Occipital lobe (tissue), 2 donors: ENCODE measurements around the gene BIVM. TPM values are rescaled to one million over a fixed set of nuclear protein-coding genes. Genes with fewer than 3 reads are reported as not detected.
"Not testable (repeated sequence)": the region's sequence is repeated elsewhere in the genome, so short reads cannot be mapped to it uniquely, and the experiment has no call there.

ENCODE experiments used
- DNase-seq: peaks from one replicate; lab custom pipeline; 2025; lab: John Stamatoyannopoulos, UW
- total RNA-seq: library from RNA; depleted of rRNA; stranded (reverse); fragments of >200 nt; gene quantifications from one replicate; pipeline ENCODE4 v1.2.3, GENCODE V29; 2014

The BIVM gene
- total RNA-seq: 65.2 TPM

DNA sequence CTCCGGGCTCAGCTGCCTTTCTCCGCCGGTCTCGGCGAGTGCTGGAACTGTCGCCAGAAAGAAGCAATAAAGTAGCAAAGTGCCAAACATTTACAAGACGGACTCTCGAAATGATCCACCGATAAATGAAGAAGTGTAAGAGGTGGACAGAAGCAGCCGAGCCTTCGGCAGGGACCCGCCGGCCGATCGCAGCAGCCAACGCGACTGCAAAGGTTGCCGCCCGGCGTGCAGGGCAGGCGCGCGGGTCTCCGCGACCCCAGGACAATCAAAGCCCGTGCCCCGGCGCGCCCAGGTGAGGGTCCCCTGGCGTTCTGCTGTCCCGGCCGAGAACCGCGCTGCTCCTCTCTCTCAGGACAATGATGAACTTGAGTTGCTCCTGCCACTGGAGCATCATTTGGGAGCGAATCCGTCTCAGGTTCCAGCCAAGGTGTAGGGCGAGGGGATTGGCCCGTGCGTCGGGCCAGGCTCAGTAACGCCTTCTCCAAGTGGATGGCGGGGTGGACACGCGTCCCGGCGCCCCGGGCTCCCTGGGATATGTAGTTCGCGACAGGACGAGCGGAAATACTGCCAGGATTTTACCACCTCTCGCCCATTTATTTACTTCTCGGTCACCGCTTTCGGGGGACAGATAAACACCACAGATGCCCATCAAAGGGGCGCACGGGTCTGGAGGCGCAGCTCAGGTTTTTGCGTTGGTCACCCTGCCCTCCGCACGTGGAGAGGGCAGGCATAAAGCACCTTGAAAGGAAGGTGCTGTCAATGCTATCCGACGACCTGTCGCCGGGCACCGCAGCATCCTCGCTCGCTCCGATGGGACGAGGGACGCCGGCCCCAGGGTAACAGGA lies at the start of gene BIVM, which contains the start of gene POGLUT2:
TSS of gene BIVM (plus strand) at position 539 of the 845 bp plus-strand sequence. CDS start 8,149 bp downstream, outside the sequence.
TSS of gene POGLUT2 (minus strand) at position 396 of the 845 bp plus-strand sequence. CDS start at position 90, 306 bp downstream.
- DNase-seq: peak; percentile 92

DNA sequence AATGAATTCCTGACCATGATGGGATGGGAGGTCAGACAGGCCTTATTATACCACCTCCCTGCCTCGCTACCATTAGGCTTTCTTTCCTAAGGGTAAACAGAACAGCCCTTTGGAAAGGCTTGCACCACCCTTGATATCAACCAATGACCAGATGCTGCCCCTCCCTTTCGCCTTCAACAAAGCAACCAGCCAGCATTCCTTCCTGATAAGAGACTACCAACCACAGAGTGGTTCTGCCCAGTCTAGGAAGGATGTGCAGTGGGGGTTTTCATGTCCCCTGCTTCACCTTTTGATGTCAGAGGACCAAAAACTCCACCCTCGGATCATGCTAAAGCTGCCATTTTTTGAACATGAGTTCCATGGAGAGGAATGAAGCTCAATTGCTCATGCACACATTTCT lies 47.0 kb upstream of the BIVM start:
- DNase-seq: no peak

- DNase-seq: no peak
Observed at GRCh38 chr13:102757006-102757405, 41.9 kb upstream of the BIVM start.

DNA sequence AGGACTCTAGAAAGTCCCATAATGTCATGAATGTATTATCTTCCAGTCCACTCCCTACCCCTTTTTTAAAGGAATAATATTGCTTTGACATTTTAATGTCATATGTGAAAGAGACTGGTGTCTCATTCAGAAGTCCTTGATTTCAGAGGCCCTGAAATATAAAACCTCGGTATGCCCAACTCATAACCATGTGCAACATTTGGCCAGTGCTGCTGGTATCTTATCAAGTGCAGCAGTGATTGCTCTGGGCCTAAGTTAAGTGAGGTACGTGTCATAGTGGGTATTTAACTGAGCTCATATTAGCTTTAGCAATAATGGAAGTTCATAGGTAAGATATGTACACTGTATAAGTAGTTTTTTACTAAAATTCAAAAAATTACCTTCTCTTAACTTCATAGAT lies 40.1 kb upstream of the BIVM start:
- DNase-seq: no peak

GRCh38 chr13:102761071-102761470 lies 37.8 kb upstream of the BIVM start:
- DNase-seq: no peak

DNA sequence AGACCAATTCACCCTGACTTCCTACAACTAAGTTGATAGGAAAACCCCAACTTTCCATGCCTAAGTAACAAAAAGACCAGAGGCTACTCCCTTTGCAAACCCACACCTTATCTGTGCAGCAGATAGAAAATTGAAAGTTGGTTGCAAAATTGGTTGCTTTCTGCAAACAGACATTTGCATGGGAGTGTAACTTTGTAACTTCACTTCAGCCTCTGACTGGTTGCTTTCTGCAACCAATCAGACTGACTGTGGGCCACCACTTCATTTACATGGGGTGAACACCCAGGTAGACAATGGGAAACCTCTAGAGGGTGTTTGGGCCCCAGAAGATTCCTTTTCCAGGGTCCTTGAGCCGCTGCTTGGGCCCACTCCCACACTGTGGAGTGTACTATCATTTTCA lies 35.2 kb upstream of the BIVM start:
- DNase-seq: no peak

- DNase-seq: no peak
Observed at GRCh38 chr13:102768909-102769308, 30.0 kb upstream of the BIVM start.

GRCh38 chr13:102769679-102770078 lies 29.2 kb upstream of the BIVM start:
- no peak for DNase-seq

GRCh38 chr13:102770435-102770834 lies 28.5 kb upstream of the BIVM start:
- DNase-seq: no peak

GRCh38 chr13:102771298-102772041 lies 27.4 kb upstream of the BIVM start:
- no peak for DNase-seq

- DNase-seq: no peak
Observed at GRCh38 chr13:102772042-102772425, 26.9 kb upstream of the BIVM start.

DNA sequence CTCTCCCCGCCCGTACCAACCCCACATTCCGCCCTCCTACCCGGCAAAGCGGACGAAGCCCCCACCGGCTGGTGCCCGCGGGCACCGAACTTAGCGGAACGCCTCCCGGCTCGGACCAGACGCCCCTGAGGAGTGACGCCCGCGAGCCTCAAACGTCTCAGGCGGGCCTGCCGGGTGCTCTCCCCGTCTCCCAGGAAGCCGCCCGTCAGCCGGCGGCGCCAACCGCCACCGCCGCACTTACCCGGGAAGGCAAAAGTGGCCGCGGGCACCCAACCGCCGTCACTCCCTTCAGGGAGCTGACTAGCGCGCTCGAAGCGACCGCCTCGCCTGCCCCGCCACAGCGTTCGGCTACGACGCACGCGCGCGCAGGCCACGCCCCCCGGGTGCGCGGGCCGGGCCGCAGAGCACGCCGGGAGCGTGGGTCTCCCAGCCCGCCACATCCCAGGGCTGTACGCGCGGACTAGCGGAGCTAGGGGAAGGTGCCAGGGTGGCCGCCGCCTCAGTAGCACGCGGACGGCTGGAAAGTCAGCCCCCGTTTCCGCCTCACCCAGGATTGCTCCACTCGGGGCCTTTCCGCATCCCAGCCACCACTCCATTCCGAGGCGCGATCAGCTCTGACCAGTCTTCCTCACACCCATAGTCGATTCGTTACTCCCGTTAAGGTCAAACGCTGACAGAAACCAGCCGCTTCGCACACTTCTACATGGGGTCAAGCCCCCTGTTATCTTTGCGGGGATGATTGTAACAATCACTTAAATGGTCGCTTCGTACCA lies 25.3 kb upstream of the BIVM start, which contains the start of gene TEX30:
TSS of gene TEX30 (minus strand) at position 346 of the 773 bp plus-strand sequence. CDS start 3,760 bp downstream, outside the sequence.
- peak; percentile 82 for DNase-seq

GRCh38 chr13:102774214-102774568 lies 24.7 kb upstream of the BIVM start:
- DNase-seq: no peak

DNA sequence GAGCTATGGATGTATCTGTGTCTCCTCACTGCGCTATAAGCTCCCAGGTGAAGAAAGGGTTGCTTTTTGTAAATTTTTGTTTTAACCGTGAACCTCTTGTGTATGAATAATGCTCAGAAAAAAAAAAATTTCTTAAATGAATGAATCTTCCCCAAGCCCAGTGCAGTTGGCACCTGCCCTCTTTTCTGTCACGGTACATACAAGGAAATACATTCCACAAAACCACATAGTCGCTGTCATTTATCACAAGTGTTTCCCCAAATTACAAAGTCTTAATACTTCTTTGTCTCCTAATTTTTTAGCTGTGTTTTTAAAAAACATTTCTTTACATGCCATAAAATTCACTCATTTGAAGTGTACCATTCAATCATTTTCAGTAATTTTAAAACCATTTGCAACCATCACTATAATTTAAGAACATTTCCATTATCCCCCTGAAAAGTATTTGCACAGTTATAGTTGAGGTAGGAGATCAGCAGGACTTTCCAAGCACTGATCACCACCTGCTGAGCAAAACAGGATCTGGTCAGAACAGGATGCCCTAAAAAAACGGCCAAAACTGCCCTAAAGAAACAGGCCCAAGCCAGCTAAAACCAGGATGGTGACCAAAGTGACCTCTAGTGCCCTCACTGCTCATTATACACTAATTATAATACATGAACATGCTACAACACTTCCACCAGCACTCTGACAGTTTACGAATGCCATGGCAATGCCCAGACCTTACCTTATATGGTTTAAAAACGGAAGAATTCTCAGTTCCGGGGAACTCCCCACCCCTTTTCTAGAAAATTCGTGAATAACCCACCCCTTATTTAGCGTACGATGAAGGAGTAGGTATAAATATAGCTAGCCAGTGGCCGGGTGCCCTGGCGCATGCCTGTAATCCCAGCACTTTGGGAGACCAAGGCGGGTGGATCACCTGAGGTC lies 24.1 kb upstream of the BIVM start:
- DNase-seq: no peak

DNA sequence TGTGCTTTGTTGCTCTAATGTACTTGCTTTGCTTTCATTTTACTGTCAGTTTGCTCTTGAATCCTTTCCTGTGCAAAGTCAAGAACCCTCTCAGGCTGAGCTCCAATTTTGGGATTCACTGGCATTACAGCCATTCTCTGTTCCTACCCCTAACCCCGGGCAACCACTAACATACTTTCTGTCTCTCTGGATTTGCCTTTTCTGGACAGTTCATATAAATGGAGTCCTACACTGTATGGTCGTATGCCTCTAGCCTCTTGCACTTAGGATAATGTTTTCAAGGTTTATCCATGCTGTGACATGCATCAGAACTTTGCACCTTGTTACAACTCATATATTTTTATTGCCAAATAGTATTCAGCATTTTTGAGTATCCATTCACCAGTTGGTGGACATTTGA lies 22.6 kb upstream of the BIVM start:
- no peak for DNase-seq

- no peak for DNase-seq
Observed at GRCh38 chr13:102777736-102778135, 21.2 kb upstream of the BIVM start.

DNA sequence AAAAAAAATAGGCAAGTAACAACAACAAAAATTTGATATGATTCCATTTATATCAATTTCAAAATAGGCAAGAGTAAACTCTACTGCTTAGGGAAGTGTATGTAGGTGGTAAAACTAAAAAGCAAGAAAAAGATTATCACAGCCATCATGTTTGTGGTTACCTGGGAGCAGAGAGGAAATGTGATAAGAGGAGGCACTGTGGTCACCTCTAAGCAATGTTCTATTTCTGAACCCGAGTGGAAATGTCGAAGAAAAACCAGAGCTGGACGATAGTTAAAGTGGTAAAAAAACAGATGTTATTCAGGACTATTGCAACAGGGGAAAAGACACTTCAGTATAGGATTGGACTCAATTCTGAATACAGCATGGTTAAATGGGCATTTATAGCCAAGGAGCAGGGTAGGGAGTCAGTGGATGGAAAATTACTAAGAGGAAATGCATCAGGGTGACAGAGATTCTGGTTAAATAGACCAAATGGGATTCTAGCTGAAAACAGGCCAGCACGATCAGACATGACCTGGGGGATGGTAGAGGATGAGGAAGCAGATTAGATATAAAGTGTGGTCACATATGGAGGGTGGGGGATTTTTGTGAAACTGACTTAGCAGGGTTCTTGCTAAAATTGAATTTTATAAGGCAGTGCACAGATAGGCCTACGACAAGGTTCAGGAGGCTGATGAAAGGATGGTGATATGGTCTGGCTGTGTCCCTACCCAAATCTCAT lies 19.3 kb upstream of the BIVM start:
- no peak for DNase-seq

DNA sequence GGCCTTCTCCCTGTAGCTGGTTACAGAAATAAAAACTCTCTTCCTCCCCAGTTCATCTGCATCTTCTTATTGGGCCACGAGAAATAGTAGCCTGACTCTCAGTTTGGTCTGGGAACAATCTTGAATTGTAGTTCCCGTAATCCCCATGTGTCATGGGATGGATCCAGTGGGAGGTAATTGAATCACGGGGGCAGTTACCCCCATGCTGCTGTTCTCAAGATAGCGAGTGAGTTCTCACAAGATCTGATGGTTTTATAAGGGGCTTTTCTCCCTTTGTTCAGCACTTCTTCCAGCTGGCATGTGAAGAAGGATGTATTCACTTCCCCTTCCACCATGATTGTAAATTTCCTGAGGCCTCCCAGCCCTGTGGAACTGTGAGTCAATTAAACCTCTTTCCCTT lies 18.3 kb upstream of the BIVM start:
- not testable (repeated sequence) for DNase-seq

- DNase-seq: no peak
Observed at GRCh38 chr13:102781591-102781990, 17.3 kb upstream of the BIVM start.

- DNase-seq: no peak
Observed at GRCh38 chr13:102784483-102784882, 14.4 kb upstream of the BIVM start.
